ENCODE measurements around the gene SENP5.
"Not testable (repeated sequence)": the region's sequence is repeated elsewhere in the genome, so short reads cannot be mapped to it uniquely, and the experiment has no call there.

- TF ChIP-seq CHD2 (IDR thresholded peaks at IDR 0.05; ENCODE audit: low read length); CTCF (IDR thresholded peaks at IDR 0.05; ENCODE audit: control extremely low read depth in 1 of 3, insufficient read depth in 1 of 3, low read depth in 1 of 3, low read length in 3 of 3); RXRA (IDR thresholded peaks at IDR 0.05; ENCODE audit: insufficient read depth, low read depth, low read length); YY1 (IDR thresholded peaks at IDR 0.05; ENCODE audit: low read depth, low read length); SP1 (IDR thresholded peaks at IDR 0.05; ENCODE audit: low read depth, low read length); BCL11A (IDR thresholded peaks at IDR 0.05; ENCODE audit: low read depth in 2 of 2, low read length in 2 of 2); POLR2A (IDR thresholded peaks at IDR 0.05; ENCODE audit: control extremely low read depth in 1 of 2, low read depth in 2 of 2, low read length in 2 of 2); CBX5 (IDR thresholded peaks at IDR 0.05; ENCODE audit: low read depth, low read length); MAFK (IDR thresholded peaks at IDR 0.05; ENCODE audit: low read depth, low read length); KDM4A (IDR thresholded peaks at IDR 0.05; ENCODE audit: low read depth, low read length, severe bottlenecking); SP2 (IDR thresholded peaks at IDR 0.05; ENCODE audit: low read length); USF2 (IDR thresholded peaks at IDR 0.05; ENCODE audit: low read length); EZH2 (IDR thresholded peaks at IDR 0.05; ENCODE audit: low read depth, low read length, severe bottlenecking): not testable (repeated sequence)
These were observed 28.4 kb upstream of the SENP5 start for GRCh38 chr3:196839351-196839750.
